Prostate gland (tissue), 2 donors: ENCODE measurements around the gene PACSIN3. TPM values are rescaled to one million over a fixed set of nuclear protein-coding genes. Genes with fewer than 3 reads are reported as not detected.

ENCODE experiments used
- DNase-seq: peaks from one replicate; pipeline ENCODE4 v3.0.0-alpha.2; 2019; ENCODE audit warnings: low spot score
- H3K27ac ChIP-seq, 2 donors: fragments of 200-600 bp; sonication (generic); 2 replicates each; pipeline ENCODE4 v1.5.1; 2017 to 2019
- H3K27me3 ChIP-seq: fragments of 200-600 bp; sonication (generic); replicated peaks from 2 replicates; pipeline ENCODE4 v1.5.1; 2019; ENCODE audit not compliant: insufficient read depth
- H3K36me3 ChIP-seq, 2 donors: fragments of 200-600 bp; sonication (generic); 1 replicate in 1 of 2; 2 replicates in 1 of 2; pipeline versions ENCODE4 v1.5.1 to v1.8.1; 2017 to 2019
- H3K4me1 ChIP-seq: fragments of 200-600 bp; sonication (generic); replicated peaks from 2 replicates; pipeline ENCODE4 v1.5.1; 2019
- H3K4me3 ChIP-seq, 2 donors: fragments of 200-600 bp; sonication (generic); 2 replicates each; pipeline ENCODE4 v1.5.1; 2017 to 2019
- H3K9me3 ChIP-seq: fragments of 200-600 bp; sonication (generic); 2 replicates; pipeline ENCODE4 v1.5.1; 2017
- POLR2A ChIP-seq: fragments of 450-650 bp; IDR thresholded peaks from one replicate; pipeline ENCODE4 v1.6.1; 2016; ENCODE audit warnings: antibody characterized with exemption, mild to moderate bottlenecking
- POLR2AphosphoS5 ChIP-seq: sonication (generic); formaldehyde crosslinking; IDR thresholded peaks from one replicate; pipeline ENCODE4 v1.6.1; 2017; ENCODE audit warnings: antibody characterized with exemption
- WGBS: methylation state at CpG from one replicate; pipeline ENCODE4 v1.1.5; 2018; 5-methylcytosine and 5-hydroxymethylcytosine counted together
- intact Hi-C: fragments of 100-400 bp; cut with DNase I; formaldehyde crosslinking; loops from one replicate; pipeline ENCODE4 v1.14.2; 2022
- total RNA-seq, 2 donors: library from RNA; depleted of rRNA; stranded (reverse); fragments of >200 nt; gene quantifications; one replicate each; pipeline ENCODE4 v1.1.0, GENCODE V29; 2016
- TF ChIP-seq, protein P1 (sequence below), 4 experiments: fragments of 200-600 bp in 2 of 4; fragments of 450-650 bp in 2 of 4; sonication (generic) in 2 of 4; IDR thresholded peaks; 1 replicate in 3 of 4; 2 replicates in 1 of 4; pipeline ENCODE4 v1.5.1; 2016 to 2019; ENCODE audit warnings: antibody characterized with exemption in 4 of 4, mild to moderate bottlenecking in 2 of 4, moderate library complexity in 2 of 4

The PACSIN3 gene
- total RNA-seq, 2 donors from 2014 or later: 38.3 to 92.3 TPM

- Histone ChIP-seq H3K4me1 (no peaks in the 10 kb centered on the region), H3K36me3 (no peaks in the 10 kb centered on the region), H3K9me3 (no peaks in the 10 kb centered on the region), H3K4me3 (no peak overlapping the region), H3K27ac (no peak overlapping the region), H3K27me3 (no peaks in the 10 kb centered on the region)
- WGBS: 93% methylated on average over 8 of the region's 8 CpGs
- no peak for TF ChIP-seq POLR2AphosphoS5
- TF ChIP-seq POLR2A: no peak
- TF ChIP-seq, protein P1, sequence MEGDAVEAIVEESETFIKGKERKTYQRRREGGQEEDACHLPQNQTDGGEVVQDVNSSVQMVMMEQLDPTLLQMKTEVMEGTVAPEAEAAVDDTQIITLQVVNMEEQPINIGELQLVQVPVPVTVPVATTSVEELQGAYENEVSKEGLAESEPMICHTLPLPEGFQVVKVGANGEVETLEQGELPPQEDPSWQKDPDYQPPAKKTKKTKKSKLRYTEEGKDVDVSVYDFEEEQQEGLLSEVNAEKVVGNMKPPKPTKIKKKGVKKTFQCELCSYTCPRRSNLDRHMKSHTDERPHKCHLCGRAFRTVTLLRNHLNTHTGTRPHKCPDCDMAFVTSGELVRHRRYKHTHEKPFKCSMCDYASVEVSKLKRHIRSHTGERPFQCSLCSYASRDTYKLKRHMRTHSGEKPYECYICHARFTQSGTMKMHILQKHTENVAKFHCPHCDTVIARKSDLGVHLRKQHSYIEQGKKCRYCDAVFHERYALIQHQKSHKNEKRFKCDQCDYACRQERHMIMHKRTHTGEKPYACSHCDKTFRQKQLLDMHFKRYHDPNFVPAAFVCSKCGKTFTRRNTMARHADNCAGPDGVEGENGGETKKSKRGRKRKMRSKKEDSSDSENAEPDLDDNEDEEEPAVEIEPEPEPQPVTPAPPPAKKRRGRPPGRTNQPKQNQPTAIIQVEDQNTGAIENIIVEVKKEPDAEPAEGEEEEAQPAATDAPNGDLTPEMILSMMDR (IDR thresholded peaks at IDR 0.05): no peak
- DNase-seq: no peak
- intact Hi-C loops: no loop called here
Measured at GRCh38 chr11:47229161-47229560, 42.9 kb upstream of the PACSIN3 start.

GRCh38 chr11:47225552-47226400, 39.5 kb upstream of the PACSIN3 start:
- Histone ChIP-seq H3K4me1 (no peaks in the 10 kb centered on the region), H3K27ac (no peak overlapping the region), H3K36me3 (no peaks in the 10 kb centered on the region), H3K27me3 (no peaks in the 10 kb centered on the region), H3K9me3 (no peaks in the 10 kb centered on the region), H3K4me3 (no peak overlapping the region)
- TF ChIP-seq, protein P1 (IDR thresholded peaks at IDR 0.05): no peak
- TF ChIP-seq POLR2AphosphoS5: peak; percentile 43
- intact Hi-C loops: no loop called here
- DNase-seq: no peak
- 84% methylated on average over 7 of the region's 7 CpGs for WGBS

- Histone ChIP-seq H3K27me3 (no peaks in the 10 kb centered on the region), H3K4me3 (no peak overlapping the region), H3K4me1 (no peaks in the 10 kb centered on the region), H3K9me3 (no peaks in the 10 kb centered on the region), H3K27ac (no peak overlapping the region), H3K36me3 (no peaks in the 10 kb centered on the region)
- no peak for DNase-seq
- intact Hi-C loops: loop anchor here (5.0 kb wide), 1 partner anchor 40 kb away; no protein-coding TSS in a partner anchor
- TF ChIP-seq POLR2AphosphoS5 (no peak), POLR2A (no peak)
- TF ChIP-seq, protein P1 (IDR thresholded peaks at IDR 0.05): no peak
- whole genome bisulfite sequencing: 95% methylated on average over 2 of the region's 2 CpGs
Measured at GRCh38 chr11:47222696-47223095, 36.5 kb upstream of the PACSIN3 start.

DNA sequence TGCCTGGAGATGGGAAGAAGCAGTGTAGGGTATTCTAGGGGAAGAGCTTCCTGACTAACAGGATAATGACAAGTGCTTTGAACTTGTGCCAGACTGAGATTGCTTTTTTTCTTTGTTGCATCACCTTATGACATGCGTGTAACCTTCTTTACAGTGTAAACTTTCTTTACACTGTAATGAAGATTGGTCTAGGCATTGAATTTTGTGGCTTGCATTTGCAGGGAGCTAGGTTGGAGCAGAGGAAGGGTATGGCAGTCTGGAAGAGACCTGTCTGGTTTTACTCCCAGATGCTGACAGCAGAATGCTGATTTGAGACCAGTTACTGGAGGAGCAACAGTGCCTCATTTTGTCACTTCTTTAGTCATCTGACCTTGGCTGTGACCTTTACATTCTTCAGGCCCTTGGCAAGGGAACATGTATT, 34.2 kb upstream of the PACSIN3 start:
- H3K27me3 ChIP-seq: no peaks in the 10 kb centered on the region
- no peak overlapping the region for H3K27ac ChIP-seq
- TF ChIP-seq POLR2AphosphoS5 (no peak), POLR2A (no peak)
- TF ChIP-seq, protein P1 (IDR thresholded peaks at IDR 0.05): no peak
- WGBS: 65% methylated on average over 1 of the region's 1 CpG
- peaks cover 15% of the 10 kb centered on the region for H3K4me1 ChIP-seq
- intact Hi-C loops: loop anchor here (5.0 kb wide), 1 partner anchor 42 kb away; no protein-coding TSS in a partner anchor
- DNase-seq: no peak
- no peaks in the 10 kb centered on the region for H3K36me3 ChIP-seq
- H3K4me3 ChIP-seq: no peak overlapping the region
- H3K9me3 ChIP-seq: no peaks in the 10 kb centered on the region
